Neural progenitor cell (in vitro differentiated cells): ENCODE results near the gene HTR3A.
A peak's percentile ranks its signal among the peaks of the same experiment; 100 is the strongest.

Source experiments
- CTCF ChIP-seq: fragments of 200-600 bp; sonication (generic); IDR thresholded peaks from 2 replicates; pipeline ENCODE4 v1.5.1; 2017; ENCODE audit warnings: antibody characterized with exemption, mild to moderate bottlenecking
- EZH2 ChIP-seq: fragments of 200-600 bp; sonication (generic); IDR thresholded peaks from 2 replicates; pipeline ENCODE4 v1.6.1; 2017; ENCODE audit warnings: antibody characterized with exemption, mild to moderate bottlenecking, moderate library complexity
- EZH2phosphoT487 ChIP-seq: fragments of 200-600 bp; sonication (generic); IDR thresholded peaks from 2 replicates; pipeline ENCODE4 v1.6.1; 2017; ENCODE audit warnings: antibody characterized with exemption

DNA sequence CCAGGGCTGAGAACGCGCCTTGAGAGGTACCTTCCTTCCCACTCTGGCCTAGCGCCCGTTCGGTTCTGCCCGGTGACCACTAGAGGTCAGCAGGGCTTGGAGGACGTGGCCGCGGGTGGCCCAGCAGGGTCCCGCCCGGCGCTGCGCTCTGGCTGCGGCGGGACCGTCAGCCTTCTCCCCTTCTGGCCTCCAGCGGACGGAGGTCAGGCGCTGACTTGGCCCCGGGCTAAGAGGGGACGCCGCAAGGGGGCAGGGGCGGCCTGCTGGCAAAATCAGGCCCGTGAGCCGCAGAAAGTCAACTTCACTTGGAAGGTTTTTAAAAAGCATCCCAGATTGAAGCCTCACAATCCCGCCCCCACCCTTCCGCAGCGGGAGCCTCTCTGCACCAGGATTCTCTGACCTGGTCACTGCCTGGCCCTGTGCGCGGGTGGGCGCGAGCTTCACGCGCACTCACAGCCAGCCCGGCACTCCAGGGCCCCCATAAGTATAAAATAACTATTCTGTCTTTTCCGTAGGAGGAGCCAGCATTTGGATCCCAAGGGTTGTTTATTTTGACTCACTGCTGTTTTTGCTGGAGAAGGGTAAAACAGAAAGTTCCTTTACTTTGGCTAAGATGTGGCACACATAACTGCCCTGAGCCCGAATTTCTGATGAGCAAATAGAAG is 61.4 kb downstream of the HTR3A start:
- TF ChIP-seq CTCF (peak; percentile 95), EZH2phosphoT487 (no peak), EZH2 (no peak)
